Loucy (cell line): Measurements from ENCODE around the gene PPA2.

ENCODE experiments used
- H2AFZ ChIP-seq: fragments of 200-600 bp; sonication (generic); 2 replicates; pipeline ENCODE4 v1.6.0; 2016; ENCODE audit warnings: antibody characterized with exemption, mild to moderate bottlenecking, low read length, moderate library complexity
- H3F3A ChIP-seq: fragments of 200-600 bp; 2 replicates; pipeline ENCODE4 v1.6.0; 2016; ENCODE audit warnings: antibody characterized with exemption, low read depth, mild to moderate bottlenecking
- H3K27me3 ChIP-seq: fragments of 200-600 bp; sonication (generic); 2 replicates; pipeline ENCODE4 v1.6.1; 2014; ENCODE audit warnings: low read length, mild to moderate bottlenecking; ENCODE audit not compliant: insufficient read depth, poor library complexity, severe bottlenecking
- H3K36me3 ChIP-seq: fragments of 200-600 bp; sonication (generic); 2 replicates; pipeline ENCODE4 v1.6.1; 2016; ENCODE audit warnings: low read length; ENCODE audit not compliant: insufficient read depth
- H3K4me1 ChIP-seq: fragments of 200-600 bp; sonication (generic); 2 replicates; pipeline ENCODE4 v1.5.1; 2014; ENCODE audit warnings: low read length, mild to moderate bottlenecking; ENCODE audit not compliant: insufficient read depth, poor library complexity, severe bottlenecking
- H3K4me2 ChIP-seq: fragments of 200-600 bp; sonication (generic); 2 replicates; pipeline ENCODE4 v1.6.0; 2014; ENCODE audit warnings: antibody characterized with exemption, low read length, low read depth, mild to moderate bottlenecking; ENCODE audit not compliant: poor library complexity, severe bottlenecking
- H3K4me3 ChIP-seq: fragments of 200-600 bp; sonication (generic); 2 replicates; pipeline ENCODE4 v1.5.1; 2014; ENCODE audit warnings: low read length, mild to moderate bottlenecking, mixed read lengths; ENCODE audit not compliant: poor library complexity, severe bottlenecking
- H3K79me2 ChIP-seq: fragments of 200-600 bp; sonication (generic); 2 replicates; pipeline ENCODE4 v1.6.1; 2014; ENCODE audit warnings: low read length; ENCODE audit not compliant: insufficient read depth
- H3K9ac ChIP-seq: fragments of 200-600 bp; sonication (generic); 2 replicates; pipeline ENCODE4 v1.6.0; 2014; ENCODE audit warnings: mild to moderate bottlenecking, low read depth, low read length, moderate library complexity; ENCODE audit not compliant: poor library complexity, severe bottlenecking
- H3K9me2 ChIP-seq: fragments of 200-600 bp; sonication (generic); replicated peaks from 2 replicates; pipeline ENCODE4 v1.6.1; 2016; ENCODE audit warnings: low read depth, low read length, mixed read lengths
- H3K9me3 ChIP-seq: fragments of 200-600 bp; sonication (generic); 2 replicates; pipeline ENCODE4 v1.6.1; 2014; ENCODE audit warnings: mild to moderate bottlenecking, antibody characterized with exemption, low read length, low read depth; ENCODE audit not compliant: insufficient read depth
- H4K20me1 ChIP-seq: fragments of 200-600 bp; sonication (generic); 2 replicates; pipeline ENCODE4 v1.6.0; 2014; ENCODE audit warnings: antibody characterized with exemption, low read length, mild to moderate bottlenecking; ENCODE audit not compliant: insufficient read depth, poor library complexity, severe bottlenecking
- EZH2phosphoT487 ChIP-seq: fragments of 200-600 bp; IDR thresholded peaks from 2 replicates; pipeline ENCODE4 v1.6.1; 2018; ENCODE audit warnings: antibody characterized with exemption, mild to moderate bottlenecking, moderate library complexity, borderline replicate concordance
- TF ChIP-seq, protein P1 (sequence below): fragments of 200-600 bp; sonication (generic); conservative IDR thresholded peaks from 2 replicates; pipeline ENCODE4 v1.5.1; 2014; ENCODE audit warnings: mild to moderate bottlenecking, antibody characterized with exemption, low read length

Gene PPA2

DNA sequence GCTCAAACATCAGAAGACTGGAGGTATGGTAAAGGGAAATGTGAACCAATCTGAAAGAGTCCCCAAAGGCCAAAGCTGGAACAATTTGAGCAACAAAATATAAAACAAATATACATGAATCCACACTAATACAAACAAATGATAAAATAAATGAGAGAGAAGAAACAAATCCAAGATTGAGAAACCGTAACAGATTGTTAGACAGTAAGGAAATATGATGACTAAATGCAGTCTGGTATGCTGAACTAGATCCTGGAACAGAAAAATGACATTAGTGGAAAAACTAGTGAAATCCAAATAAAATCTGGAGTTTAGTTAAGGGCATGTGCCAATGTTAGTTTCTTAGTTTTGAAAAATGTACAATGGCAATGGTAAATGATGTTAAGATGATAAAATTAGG is 15.9 kb downstream of the PPA2 start:
- Histone ChIP-seq H3K9me3 (no peaks in the 10 kb centered on the region), H3K4me1 (peaks cover 11% of the 10 kb centered on the region), H3K4me2 (no peak overlapping the region), H3K4me3 (no peak overlapping the region), H3K27me3 (no peaks in the 10 kb centered on the region), H2AFZ (no peak overlapping the region), H4K20me1 (no peaks in the 10 kb centered on the region), H3K79me2 (no peaks in the 10 kb centered on the region), H3K36me3 (no peaks in the 10 kb centered on the region), H3K9ac (no peak overlapping the region), H3F3A (no peaks in the 10 kb centered on the region), H3K9me2 (no peaks in the 10 kb centered on the region)
- TF ChIP-seq EZH2phosphoT487: no peak

DNA sequence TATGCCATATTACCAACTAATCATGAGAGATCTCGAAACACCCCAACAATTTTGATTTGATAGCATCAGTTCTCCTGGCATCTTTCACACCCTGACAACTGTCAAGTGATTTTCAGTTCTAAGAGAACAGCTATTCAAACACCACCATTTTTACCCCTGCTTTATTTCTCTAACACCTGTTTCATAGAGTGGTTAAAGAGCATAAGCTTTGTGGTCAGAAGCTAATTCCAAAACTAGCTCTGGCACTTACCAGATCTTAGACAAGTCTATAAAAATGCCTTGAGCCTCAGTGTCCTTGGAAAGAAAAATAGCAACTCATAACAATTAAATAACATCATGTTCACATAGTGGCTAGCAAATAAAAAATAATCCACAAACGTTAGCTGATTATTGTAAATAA is 17.9 kb downstream of the PPA2 start:
- no peak for TF ChIP-seq EZH2phosphoT487
- TF ChIP-seq, protein P1, sequence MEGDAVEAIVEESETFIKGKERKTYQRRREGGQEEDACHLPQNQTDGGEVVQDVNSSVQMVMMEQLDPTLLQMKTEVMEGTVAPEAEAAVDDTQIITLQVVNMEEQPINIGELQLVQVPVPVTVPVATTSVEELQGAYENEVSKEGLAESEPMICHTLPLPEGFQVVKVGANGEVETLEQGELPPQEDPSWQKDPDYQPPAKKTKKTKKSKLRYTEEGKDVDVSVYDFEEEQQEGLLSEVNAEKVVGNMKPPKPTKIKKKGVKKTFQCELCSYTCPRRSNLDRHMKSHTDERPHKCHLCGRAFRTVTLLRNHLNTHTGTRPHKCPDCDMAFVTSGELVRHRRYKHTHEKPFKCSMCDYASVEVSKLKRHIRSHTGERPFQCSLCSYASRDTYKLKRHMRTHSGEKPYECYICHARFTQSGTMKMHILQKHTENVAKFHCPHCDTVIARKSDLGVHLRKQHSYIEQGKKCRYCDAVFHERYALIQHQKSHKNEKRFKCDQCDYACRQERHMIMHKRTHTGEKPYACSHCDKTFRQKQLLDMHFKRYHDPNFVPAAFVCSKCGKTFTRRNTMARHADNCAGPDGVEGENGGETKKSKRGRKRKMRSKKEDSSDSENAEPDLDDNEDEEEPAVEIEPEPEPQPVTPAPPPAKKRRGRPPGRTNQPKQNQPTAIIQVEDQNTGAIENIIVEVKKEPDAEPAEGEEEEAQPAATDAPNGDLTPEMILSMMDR: no peak
- H3K9ac ChIP-seq: no peak overlapping the region
- no peaks in the 10 kb centered on the region for H3F3A ChIP-seq
- H3K4me2 ChIP-seq: no peak overlapping the region
- H3K27me3 ChIP-seq: no peaks in the 10 kb centered on the region
- H3K9me2 ChIP-seq: no peaks in the 10 kb centered on the region
- H3K4me3 ChIP-seq: no peak overlapping the region
- H4K20me1 ChIP-seq: no peaks in the 10 kb centered on the region
- no peaks in the 10 kb centered on the region for H3K9me3 ChIP-seq
- no peaks in the 10 kb centered on the region for H3K79me2 ChIP-seq
- peaks cover 11% of the 10 kb centered on the region for H3K4me1 ChIP-seq
- H3K36me3 ChIP-seq: peaks cover 4% of the 10 kb centered on the region; the same call in 1 of the 2 replicates
- no peak overlapping the region for H2AFZ ChIP-seq

GRCh38 chr4:105455182-105455581 is 18.7 kb downstream of the PPA2 start:
- no peak overlapping the region for H2AFZ ChIP-seq
- H3K4me2 ChIP-seq: no peak overlapping the region
- H3K79me2 ChIP-seq: no peaks in the 10 kb centered on the region
- H3K9me3 ChIP-seq: no peaks in the 10 kb centered on the region
- H3K4me1 ChIP-seq: peaks cover 11% of the 10 kb centered on the region
- no peaks in the 10 kb centered on the region for H3F3A ChIP-seq
- peaks cover 4% of the 10 kb centered on the region; the same call in 1 of the 2 replicates for H3K36me3 ChIP-seq
- H3K4me3 ChIP-seq: no peak overlapping the region
- no peaks in the 10 kb centered on the region for H4K20me1 ChIP-seq
- H3K9ac ChIP-seq: no peak overlapping the region
- H3K27me3 ChIP-seq: no peaks in the 10 kb centered on the region
- H3K9me2 ChIP-seq: no peaks in the 10 kb centered on the region
- no peak for TF ChIP-seq EZH2phosphoT487
- TF ChIP-seq, protein P1: no peak

GRCh38 chr4:105453550-105454205 is 20.2 kb downstream of the PPA2 start:
- H3K36me3 ChIP-seq: peaks cover 4% of the 10 kb centered on the region; the same call in 1 of the 2 replicates
- peaks cover 11% of the 10 kb centered on the region for H3K4me1 ChIP-seq
- no peaks in the 10 kb centered on the region for H3K79me2 ChIP-seq
- no peaks in the 10 kb centered on the region for H3K27me3 ChIP-seq
- no peak overlapping the region for H3K4me2 ChIP-seq
- no peaks in the 10 kb centered on the region for H3K9me3 ChIP-seq
- no peak overlapping the region for H2AFZ ChIP-seq
- H4K20me1 ChIP-seq: no peaks in the 10 kb centered on the region
- H3K4me3 ChIP-seq: no peak overlapping the region
- no peak overlapping the region for H3K9ac ChIP-seq
- H3F3A ChIP-seq: no peaks in the 10 kb centered on the region
- H3K9me2 ChIP-seq: no peaks in the 10 kb centered on the region
- TF ChIP-seq EZH2phosphoT487: no peak
- TF ChIP-seq, protein P1: no peak
